HG03064 (cell line): ENCODE measurements around the gene ARTN.

Experiments used
- ATAC-seq: cut with Tn5 transposase; IDR thresholded peaks from one replicate; pipeline ENCODE4 v1.9.1; 2021; ENCODE audit warnings: low read depth; ENCODE audit not compliant: unreplicated experiment

Gene ARTN

DNA sequence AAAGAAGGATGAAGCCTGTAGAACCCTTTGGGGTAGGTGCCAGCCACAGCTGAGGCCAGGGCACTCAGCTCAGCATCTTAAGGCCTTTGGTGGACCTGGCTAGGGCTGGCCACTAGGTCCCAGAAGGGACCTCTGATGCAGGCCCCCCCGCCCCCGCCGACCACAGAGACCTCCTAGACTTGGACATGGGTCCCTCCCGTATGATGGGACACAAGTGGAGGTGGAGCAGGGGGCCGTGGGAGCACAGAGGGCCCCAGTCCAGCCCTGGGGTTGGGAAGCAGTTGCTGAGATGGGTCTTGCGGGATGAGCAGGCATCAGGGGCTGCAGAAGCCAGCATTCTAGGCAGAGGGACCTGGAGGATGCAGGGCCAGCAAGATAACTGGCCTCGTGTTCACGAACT is 48.6 kb downstream of the ARTN start:
- ATAC-seq = no peak

DNA sequence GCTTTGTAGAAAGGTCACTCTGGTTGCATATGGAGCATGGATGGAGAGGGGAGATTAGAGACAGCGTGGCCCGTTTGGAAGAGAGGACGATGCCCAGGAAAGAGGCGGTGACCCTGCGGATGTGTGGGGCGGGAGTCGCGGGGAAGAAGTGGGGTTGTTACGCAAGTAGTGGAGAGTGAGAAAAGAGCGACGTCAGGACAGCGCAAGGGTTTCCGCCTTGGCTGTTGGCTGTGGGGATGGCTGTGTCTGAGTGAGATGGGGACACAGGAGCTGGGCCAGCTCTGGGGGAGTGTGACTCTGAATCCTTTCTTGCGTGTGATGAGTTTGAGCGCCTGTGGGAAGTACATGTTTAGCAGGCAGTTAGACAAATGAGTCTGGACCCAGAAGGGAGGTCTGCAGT is 49.2 kb downstream of the ARTN start:
- no peak for ATAC-seq

DNA sequence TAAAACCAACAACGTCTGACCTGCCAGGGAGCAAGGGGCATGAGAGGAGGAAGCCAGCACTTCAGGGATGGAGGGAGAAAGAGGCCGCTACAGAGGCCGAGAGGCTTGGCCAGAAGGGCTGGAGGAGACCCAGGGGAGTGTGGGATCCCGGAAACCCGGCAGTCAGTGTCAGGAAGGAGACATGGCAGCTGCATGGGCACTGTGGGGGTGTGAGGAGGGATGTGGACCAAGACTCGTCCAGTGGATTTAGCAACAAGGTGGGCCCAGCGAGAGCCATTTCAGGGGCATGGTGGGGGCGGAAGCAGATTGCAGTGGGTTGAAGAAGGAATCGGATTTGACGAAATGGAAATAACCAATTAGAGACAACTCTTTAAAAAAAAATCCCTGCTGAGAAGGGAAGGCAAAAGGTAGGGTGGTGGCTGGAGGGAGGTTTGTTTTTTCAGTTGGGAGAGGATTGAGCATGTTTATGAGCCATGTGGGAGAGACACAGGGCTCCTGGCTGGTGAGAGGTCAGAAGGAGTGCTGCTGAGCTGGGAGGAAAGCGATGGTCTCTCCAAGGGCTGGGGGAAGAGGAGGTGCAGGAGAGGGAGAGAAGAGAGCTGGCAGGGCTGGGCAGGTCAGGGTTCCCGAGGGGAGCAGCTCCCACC is 49.8 kb downstream of the ARTN start:
- ATAC-seq = no peak

DNA sequence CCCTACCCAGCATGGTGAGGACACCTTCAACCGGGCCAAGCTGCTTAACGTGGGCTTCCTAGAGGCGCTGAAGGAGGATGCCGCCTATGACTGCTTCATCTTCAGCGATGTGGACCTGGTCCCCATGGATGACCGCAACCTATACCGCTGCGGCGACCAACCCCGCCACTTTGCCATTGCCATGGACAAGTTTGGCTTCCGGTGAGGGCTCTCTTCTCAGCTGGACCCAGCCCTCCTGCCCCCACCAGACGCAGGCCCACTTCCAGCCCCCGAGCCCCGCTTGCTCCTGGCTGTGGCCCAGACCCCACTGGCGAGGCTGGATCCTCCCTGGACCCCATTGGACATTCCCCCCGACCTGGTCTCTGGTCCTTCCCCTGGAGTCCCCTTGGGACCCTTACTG is 51.3 kb downstream of the ARTN start:
- ATAC-seq = no peak

DNA sequence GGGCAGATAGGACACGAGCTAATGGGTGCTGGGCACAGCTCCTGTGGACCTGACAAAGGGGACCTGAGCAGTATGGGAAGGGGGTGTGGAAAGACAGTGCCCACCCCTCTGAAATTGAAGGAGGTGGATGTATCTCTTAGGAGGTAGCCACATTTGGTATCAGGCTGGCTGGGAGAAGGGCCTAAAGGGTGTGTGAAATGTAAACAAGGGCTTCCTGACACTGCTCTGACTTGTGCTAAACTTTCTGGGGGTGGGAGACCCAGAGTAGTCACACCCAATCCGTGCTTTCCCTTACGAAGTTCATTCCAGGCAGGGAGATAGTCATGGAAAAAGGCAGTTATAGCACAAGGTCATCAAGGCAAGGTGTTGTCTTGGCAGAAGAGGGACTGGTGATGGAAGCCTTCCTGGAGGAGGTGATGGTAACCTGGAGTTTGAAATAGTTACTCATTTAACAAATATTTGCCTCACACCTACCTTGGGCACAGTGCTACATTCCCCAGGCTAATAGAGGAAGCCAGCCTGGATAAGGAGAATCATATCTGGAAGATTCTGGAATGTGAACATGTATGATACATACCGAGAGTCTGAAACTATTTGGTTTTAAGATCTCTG is 52.5 kb downstream of the ARTN start:
- ATAC-seq = no peak

DNA sequence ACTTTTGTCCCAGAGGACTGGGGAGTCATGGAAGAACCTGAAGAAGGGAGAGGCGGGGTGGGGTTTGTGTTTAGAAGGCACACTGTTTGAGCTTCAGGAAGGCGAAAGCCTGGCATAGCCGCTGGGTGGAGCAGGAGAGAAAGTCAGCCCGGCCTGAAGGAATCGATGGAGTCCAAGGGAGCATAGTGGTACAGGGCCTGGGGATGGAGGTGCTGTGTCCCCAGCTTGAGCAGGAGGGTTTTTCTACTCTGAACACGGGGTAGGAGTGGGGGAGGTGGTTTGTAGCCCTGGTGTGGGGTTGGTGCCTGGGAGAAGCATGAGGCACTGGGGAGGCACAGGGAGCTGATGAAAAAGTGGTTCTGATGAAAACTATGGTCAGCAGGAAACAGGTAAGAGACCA is 53.1 kb downstream of the ARTN start:
- no peak for ATAC-seq
